Myometrial cell (primary cell): ENCODE data around the gene ANKZF1. TPM values are rescaled to one million over a fixed set of nuclear protein-coding genes. Genes with fewer than 3 reads are reported as not detected.

Experiments
- total RNA-seq: library from RNA; depleted of rRNA; stranded (reverse); fragments of >200 nt; gene quantifications from 2 replicates; pipeline ENCODE4 v1.2.3, GENCODE V29; 2015

The ANKZF1 gene, protein sequence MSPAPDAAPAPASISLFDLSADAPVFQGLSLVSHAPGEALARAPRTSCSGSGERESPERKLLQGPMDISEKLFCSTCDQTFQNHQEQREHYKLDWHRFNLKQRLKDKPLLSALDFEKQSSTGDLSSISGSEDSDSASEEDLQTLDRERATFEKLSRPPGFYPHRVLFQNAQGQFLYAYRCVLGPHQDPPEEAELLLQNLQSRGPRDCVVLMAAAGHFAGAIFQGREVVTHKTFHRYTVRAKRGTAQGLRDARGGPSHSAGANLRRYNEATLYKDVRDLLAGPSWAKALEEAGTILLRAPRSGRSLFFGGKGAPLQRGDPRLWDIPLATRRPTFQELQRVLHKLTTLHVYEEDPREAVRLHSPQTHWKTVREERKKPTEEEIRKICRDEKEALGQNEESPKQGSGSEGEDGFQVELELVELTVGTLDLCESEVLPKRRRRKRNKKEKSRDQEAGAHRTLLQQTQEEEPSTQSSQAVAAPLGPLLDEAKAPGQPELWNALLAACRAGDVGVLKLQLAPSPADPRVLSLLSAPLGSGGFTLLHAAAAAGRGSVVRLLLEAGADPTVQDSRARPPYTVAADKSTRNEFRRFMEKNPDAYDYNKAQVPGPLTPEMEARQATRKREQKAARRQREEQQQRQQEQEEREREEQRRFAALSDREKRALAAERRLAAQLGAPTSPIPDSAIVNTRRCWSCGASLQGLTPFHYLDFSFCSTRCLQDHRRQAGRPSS
- total RNA-seq, result 16.1 and 30.6 TPM in 2 replicates

DNA sequence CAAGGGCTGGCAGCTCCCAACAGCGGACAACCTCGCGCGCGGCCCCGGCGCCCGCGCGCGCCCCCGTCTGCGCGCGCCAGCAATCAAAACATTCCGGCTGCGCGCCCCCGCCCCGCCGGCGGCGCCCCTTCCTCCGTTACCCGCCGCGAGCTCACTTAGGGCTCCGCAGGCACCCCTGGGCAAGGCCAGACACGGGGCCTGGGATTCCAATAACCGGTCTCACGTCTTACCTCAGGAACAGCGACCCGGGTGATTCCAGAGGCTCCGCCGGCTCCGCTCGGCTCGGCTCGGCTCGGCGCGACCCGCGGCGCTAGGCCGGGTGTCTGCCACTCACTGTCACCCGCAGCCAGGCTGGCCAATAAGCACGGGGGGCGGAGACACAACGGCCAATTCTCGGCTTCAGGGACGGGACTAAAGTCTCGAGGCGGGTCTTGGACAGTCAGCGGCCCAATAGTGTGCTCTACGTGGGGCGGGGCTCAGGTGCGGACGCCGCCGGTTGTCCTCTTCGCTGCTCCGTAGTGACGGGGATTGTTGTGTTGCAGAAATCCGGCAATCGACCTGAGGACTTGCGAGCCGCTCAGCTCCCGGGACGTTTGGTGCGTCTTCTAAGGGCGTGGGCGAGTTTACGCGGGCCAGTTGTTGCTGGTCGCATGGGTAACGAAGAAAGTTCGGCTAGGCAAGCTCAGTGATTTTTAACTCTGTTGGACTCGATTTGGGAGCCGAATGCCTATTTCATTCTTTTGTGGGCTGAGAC is at the start of gene ANKZF1, which contains the start of gene ATG9A:
ANKZF1 (plus strand) TSS at position 502 of the 754 bp plus-strand sequence. CDS start 452 bp downstream, outside the sequence.
ATG9A (minus strand) TSS at position 332 of the 754 bp plus-strand sequence. CDS start 1,612 bp downstream, outside the sequence.

DNA sequence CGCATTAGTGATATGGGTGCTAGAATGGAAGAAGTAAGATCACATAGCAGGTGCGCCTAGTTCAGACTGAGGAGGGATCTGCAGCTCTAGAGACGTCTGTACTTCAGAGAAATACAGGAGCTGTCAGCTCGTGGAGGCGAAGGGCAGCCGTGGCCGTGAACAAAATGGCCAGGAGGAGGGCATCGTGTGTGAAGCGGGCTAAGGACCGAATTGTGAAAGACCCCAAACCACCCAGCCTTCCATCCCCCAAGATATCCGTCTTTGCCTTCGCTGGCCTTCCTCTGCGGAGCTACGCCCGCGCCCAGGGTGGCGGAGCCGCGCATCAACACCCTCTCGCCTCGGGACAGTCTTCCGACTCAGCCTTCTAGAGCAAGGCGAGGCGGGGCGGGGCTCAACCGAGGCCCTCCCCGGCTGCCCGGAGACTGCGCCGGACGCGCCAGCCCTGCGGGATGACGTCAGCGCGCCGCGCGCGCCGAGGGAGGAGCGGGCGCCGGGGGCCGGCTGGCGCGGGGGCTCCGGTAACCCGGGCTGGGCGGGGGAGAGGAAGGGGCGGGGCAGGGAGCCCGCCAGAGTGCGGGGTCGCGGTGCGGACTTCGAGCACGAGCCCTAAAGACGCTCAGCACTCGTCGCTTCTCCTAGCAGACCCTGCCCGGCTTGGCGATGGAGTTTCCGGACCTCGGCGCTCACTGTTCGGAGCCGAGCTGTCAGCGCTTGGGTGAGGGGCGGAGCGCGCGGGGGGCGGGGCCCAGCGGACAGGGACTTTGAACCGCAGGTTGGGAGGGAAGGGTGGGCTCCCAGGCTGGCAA is 23.1 kb upstream of the ANKZF1 start, which contains the start of gene ZFAND2B:
ZFAND2B (plus strand) TSS at position 455 of the 806 bp plus-strand sequence; CDS start at position 661, 206 bp downstream.

DNA sequence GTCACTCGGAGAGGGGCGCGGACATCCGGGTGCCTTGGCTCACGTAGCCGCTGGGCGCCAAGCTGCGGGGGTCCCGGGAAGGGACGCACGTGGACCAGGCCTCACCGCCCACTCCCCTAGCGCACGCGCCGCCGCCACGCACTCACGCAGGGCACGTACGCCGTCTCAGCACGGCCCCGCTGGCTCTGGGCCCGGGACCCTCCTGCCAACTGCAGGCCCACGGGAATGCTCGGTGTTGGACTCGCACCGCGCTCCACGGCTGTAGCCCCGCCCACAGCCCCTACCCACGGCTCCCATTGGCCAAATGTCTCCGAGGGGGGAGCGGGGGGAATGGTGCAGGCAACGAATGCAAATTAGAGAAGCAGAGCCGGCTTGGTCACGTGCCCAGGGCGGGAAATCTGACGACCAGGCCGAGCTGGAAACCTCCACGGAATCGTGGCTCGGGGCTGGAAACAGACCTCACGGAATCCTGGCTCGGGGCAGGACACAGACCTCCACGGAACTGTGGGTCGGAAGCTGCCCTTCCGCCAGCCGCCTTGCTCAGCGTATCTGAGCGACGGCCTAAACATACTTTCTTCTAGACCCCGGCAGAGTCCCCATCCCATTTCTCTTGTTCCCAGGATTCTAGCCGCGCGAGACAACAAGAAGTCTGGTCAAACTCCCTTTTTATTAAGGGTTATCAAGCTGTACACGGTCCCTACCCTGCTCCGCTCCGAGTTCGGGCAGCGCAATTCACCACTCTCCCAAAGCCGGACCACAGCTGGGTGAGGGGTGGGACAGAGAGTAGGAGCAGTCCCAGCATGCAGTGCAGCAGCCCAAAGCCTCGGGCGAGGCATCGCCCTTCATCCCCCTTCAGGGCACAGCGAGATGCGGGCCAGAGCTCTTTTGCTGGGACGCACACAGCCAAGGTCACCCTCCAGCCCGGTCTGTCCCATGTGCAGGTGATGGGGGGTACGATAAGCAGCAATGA is 10.6 kb upstream of the ANKZF1 start, which contains the start of gene ABCB6:
ABCB6 (minus strand) TSS at position 227 of the 970 bp plus-strand sequence. CDS start 285 bp downstream, outside the sequence.

DNA sequence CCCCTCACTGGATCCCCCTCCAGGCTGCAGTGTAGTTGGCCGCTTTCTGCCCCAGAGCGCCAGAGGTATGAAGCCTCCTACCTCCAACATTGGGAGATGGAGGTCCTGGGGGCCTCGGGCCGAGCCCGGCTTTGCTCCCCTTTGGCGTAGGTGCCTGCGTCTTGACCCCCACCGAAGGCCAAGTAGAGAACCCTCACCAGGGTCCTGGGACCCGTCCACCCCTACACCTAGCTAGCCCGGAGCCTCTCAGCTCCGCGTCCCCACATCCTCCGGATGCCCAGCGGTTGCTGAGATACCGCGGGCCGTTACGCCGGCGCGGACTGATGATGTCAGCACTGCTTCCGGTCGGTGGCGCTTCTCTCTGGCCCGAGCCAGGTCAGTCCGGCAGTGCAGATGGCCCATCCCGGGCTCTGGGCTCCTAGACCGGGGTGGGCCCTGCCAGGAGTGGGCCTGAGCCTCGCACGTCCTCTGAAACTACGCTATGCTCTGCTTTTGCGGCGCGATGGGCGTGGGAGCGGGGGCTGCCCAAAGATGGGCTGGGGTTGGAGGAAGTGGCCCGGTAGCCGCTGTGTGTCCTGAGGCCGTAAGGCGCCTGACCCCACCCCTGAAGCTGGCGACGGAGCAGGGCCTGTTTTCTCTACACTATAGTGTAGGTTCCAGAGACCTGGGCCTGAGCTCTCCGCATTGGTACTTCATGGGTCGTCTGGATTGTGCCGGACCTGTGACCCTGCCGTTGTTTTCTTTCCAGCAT is 15.7 kb downstream of the ANKZF1 start, which contains the start of the genes GLB1L and STK16:
GLB1L (minus strand) TSS at position 297 of the 751 bp plus-strand sequence. CDS start 1,871 bp downstream, outside the sequence.
STK16 (plus strand) TSS at position 332 of the 751 bp plus-strand sequence. CDS start 521 bp downstream, outside the sequence.

DNA sequence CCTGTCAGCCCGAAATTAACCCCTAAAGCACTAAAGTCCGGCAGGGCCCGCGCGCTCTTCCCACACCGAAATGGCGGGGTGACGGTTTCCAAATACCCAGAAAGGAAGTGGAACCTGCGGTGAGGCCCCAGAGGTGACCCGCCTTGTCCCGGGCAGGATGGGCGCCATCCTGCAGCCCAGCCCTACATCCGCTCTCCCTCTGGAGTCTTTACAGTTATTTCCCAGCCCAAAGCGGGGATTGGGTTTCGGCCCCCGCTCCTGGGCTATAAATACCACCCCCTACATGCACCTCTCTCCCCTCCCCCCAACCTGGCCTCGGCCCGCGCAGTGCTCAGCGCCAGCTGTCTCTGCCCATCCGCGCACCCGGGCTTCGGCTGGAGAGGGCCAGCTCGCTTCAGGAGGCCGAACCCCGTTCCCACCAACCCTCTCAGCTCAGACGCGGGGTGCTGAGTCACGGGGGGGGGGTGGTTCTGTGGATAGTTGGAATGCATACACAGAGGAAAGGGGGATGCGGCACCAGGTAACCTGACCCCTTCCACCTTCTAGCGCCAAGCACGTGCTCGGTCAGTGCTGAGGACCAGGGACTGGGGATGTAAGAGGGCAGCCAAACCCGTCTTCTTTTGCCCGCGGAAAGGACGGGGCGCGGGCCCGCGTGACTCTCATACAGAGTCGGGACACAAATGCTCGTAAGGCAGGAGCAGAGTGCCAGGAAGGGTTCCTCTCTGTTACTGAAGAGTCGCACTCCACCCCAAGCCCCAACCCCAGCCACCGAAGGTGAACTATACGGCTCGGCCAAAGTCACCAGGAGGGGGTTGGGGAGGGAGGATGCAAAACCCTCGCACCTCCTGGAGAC is 23.5 kb downstream of the ANKZF1 start, which contains the start of gene TUBA4B:
TUBA4B (plus strand) TSS at position 344 of the 853 bp plus-strand sequence; CDS start at position 509, 165 bp downstream.

DNA sequence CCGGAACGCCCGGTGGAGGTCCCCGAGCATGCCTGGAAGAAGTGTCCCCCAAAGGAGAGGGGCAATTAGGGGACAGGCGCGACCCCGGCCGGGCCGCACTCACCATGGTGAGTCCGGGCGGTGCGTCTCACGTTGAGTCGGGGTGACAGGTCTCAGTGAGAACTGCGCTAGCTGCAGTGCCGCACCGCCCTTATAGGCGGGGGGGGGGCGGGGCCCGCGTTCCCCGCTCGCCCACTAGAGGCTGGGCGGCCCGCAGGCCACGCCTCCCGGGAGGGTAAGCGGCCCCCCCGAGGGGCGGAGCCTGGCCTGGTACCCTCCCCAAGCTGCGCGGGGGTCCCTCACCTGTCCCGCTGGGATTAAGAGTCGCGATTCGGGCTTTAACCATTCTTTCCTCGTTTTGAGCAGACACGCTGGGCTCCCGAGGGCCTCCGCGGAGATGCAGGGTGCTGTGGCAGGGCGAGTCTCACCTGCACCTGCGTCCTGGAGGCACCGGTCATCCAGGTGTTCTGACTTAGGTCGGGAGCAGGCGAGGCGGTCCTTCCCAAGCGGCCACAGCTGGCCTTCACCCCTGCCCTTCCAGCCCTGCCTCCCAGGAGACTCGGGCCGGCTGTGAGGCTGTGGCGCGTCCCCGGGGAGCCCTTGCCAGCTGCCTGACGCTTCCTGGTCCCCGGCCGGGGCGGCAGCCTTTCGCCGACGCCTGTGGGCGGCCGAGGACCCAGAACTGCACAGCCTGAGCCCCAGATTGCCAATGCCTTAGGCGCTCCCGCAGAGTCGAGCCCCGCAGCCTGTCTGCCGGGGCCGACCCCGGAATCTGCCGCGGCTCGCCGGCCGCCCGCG is 24.4 kb downstream of the ANKZF1 start, which contains the start of gene TUBA4A:
TUBA4A (minus strand) TSS at position 166 of the 837 bp plus-strand sequence; CDS start at position 106, 60 bp downstream.

DNA sequence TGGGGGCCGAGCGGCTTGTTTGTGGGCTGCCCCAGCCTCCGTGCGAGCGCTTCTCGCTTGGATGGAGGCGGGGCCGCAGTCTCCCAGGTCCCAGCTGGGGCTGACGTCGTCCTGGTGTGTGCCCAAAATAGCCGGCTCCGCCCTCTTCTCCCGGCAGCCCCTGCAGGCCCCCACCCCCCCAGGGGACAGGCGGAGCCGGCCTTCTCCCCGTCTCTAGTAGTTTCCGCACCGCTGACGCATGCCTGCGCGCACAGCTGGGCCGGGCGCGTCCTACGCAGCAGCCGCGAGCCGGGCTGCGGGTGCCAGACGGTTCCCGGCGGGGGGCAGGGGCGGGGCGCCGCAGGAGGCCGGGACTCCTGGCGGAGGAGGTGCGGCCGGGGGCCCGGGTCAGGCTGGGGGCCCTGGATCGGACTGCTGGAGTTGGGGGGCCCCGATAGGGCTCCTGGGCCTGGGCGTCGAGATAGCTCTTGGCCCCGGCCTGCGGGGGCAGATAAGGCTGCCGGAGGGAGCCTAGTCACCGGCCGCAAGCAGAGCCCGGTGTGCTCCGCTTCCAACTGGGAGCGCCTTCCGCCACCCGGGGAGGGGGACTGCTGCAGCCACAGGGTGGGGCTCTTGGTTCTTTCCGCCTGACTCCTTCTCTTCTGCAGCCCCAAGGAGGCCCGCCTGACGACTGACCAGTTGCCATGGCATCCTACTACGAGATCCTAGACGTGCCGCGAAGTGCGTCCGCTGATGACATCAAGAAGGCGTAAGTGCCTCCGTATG is 49.7 kb downstream of the ANKZF1 start, which contains the start of gene DNAJB2:
DNAJB2 (plus strand) TSS at position 216 of the 765 bp plus-strand sequence; CDS start at position 684, 468 bp downstream.

Other genes starting within 250 kb of the ANKZF1 start
- gene FEV, start 244.6 kb upstream of the ANKZF1 start, total RNA-seq, result not detected in 2 replicates
- gene CRYBA2, start 236.4 kb upstream of the ANKZF1 start, total RNA-seq, result not detected in 2 replicates
- gene CFAP65, start 188.3 kb upstream of the ANKZF1 start, total RNA-seq, result not detected in 2 replicates
- gene IHH, start 168.9 kb upstream of the ANKZF1 start, total RNA-seq, result not detected in 2 replicates
- gene NHEJ1, start 69.0 kb upstream of the ANKZF1 start, total RNA-seq, result 22.7 and 33.2 TPM in 2 replicates
- not detected in 2 replicates for gene SLC23A3, start 59.8 kb upstream of the ANKZF1 start, total RNA-seq
- gene CNPPD1, start 52.9 kb upstream of the ANKZF1 start, total RNA-seq, result 32.3 and 39.0 TPM in 2 replicates
- gene RETREG2, start 51.5 kb upstream of the ANKZF1 start, total RNA-seq, result 55.8 and 78.7 TPM in 2 replicates
- gene ZFAND2B, start 23.0 kb upstream of the ANKZF1 start, total RNA-seq, result 30.3 and 42.7 TPM in 2 replicates
- gene ABCB6, start 10.8 kb upstream of the ANKZF1 start, total RNA-seq, result 12.7 and 13.1 TPM in 2 replicates
- gene ATG9A, start 170 bp upstream of the ANKZF1 start, total RNA-seq, result 49.9 and 58.3 TPM in 2 replicates
- 25.1 and 25.5 TPM in 2 replicates for gene GLB1L, start 15.6 kb downstream of the ANKZF1 start, total RNA-seq
- gene STK16, start 15.7 kb downstream of the ANKZF1 start, total RNA-seq, result 18.8 and 23.4 TPM in 2 replicates
- gene TUBA4B, start 23.4 kb downstream of the ANKZF1 start, total RNA-seq, result not detected in 2 replicates
- gene TUBA4A, start 24.1 kb downstream of the ANKZF1 start, total RNA-seq, result 11.3 and 19.0 TPM in 2 replicates
- gene DNAJB2, start 49.6 kb downstream of the ANKZF1 start, total RNA-seq, result 30.0 and 37.2 TPM in 2 replicates
- gene PTPRN, start 79.6 kb downstream of the ANKZF1 start, total RNA-seq, result 1.2 and 1.7 TPM in 2 replicates
- not detected in 2 replicates for gene RESP18, start 102.9 kb downstream of the ANKZF1 start, total RNA-seq
- 55.9 and 67.2 TPM in 2 replicates for gene DNPEP, start 158.1 kb downstream of the ANKZF1 start, total RNA-seq
- 83.3 and 119 TPM in 2 replicates for gene DES, start 188.6 kb downstream of the ANKZF1 start, total RNA-seq
- 11.8 and 17.4 TPM in 2 replicates for gene SPEG, start 205.0 kb downstream of the ANKZF1 start, total RNA-seq